Nephron progenitor cell (in vitro differentiated cells): ENCODE results near the gene KCNIP1.

Source experiments
- DNase-seq: peaks from one replicate; pipeline ENCODE4 v3.0.0; 2021
- H3K27ac Mint-ChIP-seq: 2 replicates; pipeline ENCODE4 v1.8.0; 2021; ENCODE audit warnings: mild to moderate bottlenecking, moderate library complexity, mixed read lengths
- H3K27me3 Mint-ChIP-seq: 2 replicates; pipeline ENCODE4 v1.8.0; 2021; ENCODE audit warnings: mild to moderate bottlenecking, low read depth, mixed read lengths; ENCODE audit not compliant: poor library complexity
- H3K36me3 Mint-ChIP-seq: 2 replicates; pipeline ENCODE4 v1.8.0; 2021; ENCODE audit warnings: low read depth, mixed read lengths
- H3K4me1 Mint-ChIP-seq: 2 replicates; pipeline ENCODE4 v1.8.0; 2021; ENCODE audit warnings: mixed read lengths
- H3K4me3 Mint-ChIP-seq: 2 replicates; pipeline ENCODE4 v1.8.0; 2021; ENCODE audit warnings: mild to moderate bottlenecking, moderate library complexity, mixed read lengths
- H3K9me3 Mint-ChIP-seq: 2 replicates; pipeline ENCODE4 v1.8.0; 2021; ENCODE audit warnings: mild to moderate bottlenecking, moderate library complexity, mixed read lengths
- TF ChIP-seq, protein P1 (sequence below): fragments of 200-600 bp; sonication (generic); IDR thresholded peaks from 2 replicates; pipeline ENCODE4 v1.5.0; 2021; ENCODE audit warnings: antibody characterized with exemption

KCNIP1 gene

GRCh38 chr5:170719551-170719950, 215.7 kb downstream of the KCNIP1 start:
- Mint-ChIP-seq H3K36me3 (no peaks in the 10 kb centered on the region), H3K4me3 (no peak overlapping the region), H3K27me3 (peaks cover 16% of the 10 kb centered on the region), H3K27ac (no peak overlapping the region), H3K4me1 (no peaks in the 10 kb centered on the region), H3K9me3 (no peaks in the 10 kb centered on the region)
- TF ChIP-seq, protein P1, sequence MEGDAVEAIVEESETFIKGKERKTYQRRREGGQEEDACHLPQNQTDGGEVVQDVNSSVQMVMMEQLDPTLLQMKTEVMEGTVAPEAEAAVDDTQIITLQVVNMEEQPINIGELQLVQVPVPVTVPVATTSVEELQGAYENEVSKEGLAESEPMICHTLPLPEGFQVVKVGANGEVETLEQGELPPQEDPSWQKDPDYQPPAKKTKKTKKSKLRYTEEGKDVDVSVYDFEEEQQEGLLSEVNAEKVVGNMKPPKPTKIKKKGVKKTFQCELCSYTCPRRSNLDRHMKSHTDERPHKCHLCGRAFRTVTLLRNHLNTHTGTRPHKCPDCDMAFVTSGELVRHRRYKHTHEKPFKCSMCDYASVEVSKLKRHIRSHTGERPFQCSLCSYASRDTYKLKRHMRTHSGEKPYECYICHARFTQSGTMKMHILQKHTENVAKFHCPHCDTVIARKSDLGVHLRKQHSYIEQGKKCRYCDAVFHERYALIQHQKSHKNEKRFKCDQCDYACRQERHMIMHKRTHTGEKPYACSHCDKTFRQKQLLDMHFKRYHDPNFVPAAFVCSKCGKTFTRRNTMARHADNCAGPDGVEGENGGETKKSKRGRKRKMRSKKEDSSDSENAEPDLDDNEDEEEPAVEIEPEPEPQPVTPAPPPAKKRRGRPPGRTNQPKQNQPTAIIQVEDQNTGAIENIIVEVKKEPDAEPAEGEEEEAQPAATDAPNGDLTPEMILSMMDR: no peak
- DNase-seq: no peak

GRCh38 chr5:170720179-170720578, 216.4 kb downstream of the KCNIP1 start:
- Mint-ChIP-seq H3K9me3 (no peaks in the 10 kb centered on the region), H3K27ac (no peak overlapping the region), H3K27me3 (peaks cover 13% of the 10 kb centered on the region), H3K36me3 (no peaks in the 10 kb centered on the region), H3K4me3 (no peak overlapping the region), H3K4me1 (no peaks in the 10 kb centered on the region)
- no peak for DNase-seq
- TF ChIP-seq, protein P1: no peak

GRCh38 chr5:170720984-170721383, 217.2 kb downstream of the KCNIP1 start:
- Mint-ChIP-seq H3K27ac (no peak overlapping the region), H3K4me3 (no peak overlapping the region), H3K27me3 (peaks cover 13% of the 10 kb centered on the region), H3K4me1 (no peaks in the 10 kb centered on the region), H3K36me3 (no peaks in the 10 kb centered on the region), H3K9me3 (no peaks in the 10 kb centered on the region)
- DNase-seq: no peak
- TF ChIP-seq, protein P1: no peak

GRCh38 chr5:170721681-170722080, 217.9 kb downstream of the KCNIP1 start:
- Mint-ChIP-seq H3K27ac (no peak overlapping the region), H3K4me1 (no peaks in the 10 kb centered on the region), H3K27me3 (peaks cover 13% of the 10 kb centered on the region), H3K36me3 (no peaks in the 10 kb centered on the region), H3K4me3 (no peak overlapping the region), H3K9me3 (no peaks in the 10 kb centered on the region)
- DNase-seq: no peak
- TF ChIP-seq, protein P1: no peak

- no peaks in the 10 kb centered on the region for H3K9me3 Mint-ChIP-seq
- TF ChIP-seq, protein P1: no peak
- no peak overlapping the region for H3K27ac Mint-ChIP-seq
- peaks cover 10% of the 10 kb centered on the region for H3K27me3 Mint-ChIP-seq
- no peaks in the 10 kb centered on the region for H3K4me1 Mint-ChIP-seq
- no peak for DNase-seq
- no peak overlapping the region for H3K4me3 Mint-ChIP-seq
- H3K36me3 Mint-ChIP-seq: no peaks in the 10 kb centered on the region
Measured at GRCh38 chr5:170722316-170722715, 218.5 kb downstream of the KCNIP1 start.

DNA sequence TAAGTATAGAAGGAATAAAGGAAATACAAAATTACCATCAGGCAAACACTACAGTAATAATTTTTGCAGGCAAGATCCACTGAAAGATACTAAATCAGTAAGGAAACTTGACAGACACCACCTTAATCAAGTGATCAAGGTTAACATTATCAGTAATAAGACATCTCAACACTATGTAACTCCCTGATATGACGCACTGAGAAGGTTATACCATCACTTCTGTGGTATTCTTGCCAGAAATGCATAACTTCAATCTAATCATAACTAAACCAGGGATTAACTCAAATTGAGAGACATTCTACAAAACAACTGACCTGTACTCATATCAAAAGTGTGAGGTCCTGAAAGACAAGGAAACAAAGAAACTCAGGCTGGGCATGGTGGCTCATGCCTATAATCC, 227.2 kb downstream of the KCNIP1 start:
- Mint-ChIP-seq H3K27me3 (no peaks in the 10 kb centered on the region), H3K4me1 (no peaks in the 10 kb centered on the region), H3K9me3 (peaks cover 18% of the 10 kb centered on the region), H3K27ac (no peak overlapping the region), H3K36me3 (no peaks in the 10 kb centered on the region), H3K4me3 (no peak overlapping the region)
- TF ChIP-seq, protein P1: no peak
- DNase-seq: no peak
